PC-9 (cell line): ENCODE data around the gene PLXDC2.

Experiments used
- EZH2 ChIP-seq: fragments of 200-600 bp; sonication (generic); IDR thresholded peaks from 2 replicates; pipeline ENCODE4 v1.8.0; 2017; ENCODE audit warnings: antibody characterized with exemption, low read depth
- TF ChIP-seq, protein P1 (sequence below): fragments of 200-600 bp; sonication (generic); conservative IDR thresholded peaks from 2 replicates; pipeline ENCODE4 v1.6.1; 2017; ENCODE audit warnings: mixed run types, antibody characterized with exemption, mild to moderate bottlenecking, moderate library complexity

DNA sequence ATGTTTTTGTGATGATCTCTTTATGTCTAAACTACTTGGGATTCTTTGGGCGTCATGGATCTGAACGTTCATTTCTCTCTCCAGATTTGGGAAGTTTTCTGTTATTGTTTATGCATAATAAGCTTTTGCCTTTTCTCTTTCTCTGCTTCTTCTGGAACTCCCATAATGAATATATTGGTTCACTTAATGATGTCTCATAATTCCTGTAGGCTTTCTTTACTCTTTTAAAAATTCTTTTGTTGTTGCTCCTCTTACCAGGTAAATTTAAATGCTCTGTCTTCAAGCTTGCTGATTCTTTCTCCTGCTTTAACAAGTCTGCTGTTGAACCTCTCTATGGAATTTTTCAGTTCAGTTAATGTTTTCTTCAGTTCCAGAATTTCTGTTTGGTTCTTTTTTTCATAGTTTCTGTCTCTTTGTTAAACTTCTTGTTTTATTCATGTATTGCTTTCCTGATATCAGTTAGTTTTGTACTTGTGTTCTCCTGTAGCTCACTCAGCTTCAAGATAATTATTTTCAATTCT, 317.5 kb downstream of the PLXDC2 start:
- TF ChIP-seq, protein P1, sequence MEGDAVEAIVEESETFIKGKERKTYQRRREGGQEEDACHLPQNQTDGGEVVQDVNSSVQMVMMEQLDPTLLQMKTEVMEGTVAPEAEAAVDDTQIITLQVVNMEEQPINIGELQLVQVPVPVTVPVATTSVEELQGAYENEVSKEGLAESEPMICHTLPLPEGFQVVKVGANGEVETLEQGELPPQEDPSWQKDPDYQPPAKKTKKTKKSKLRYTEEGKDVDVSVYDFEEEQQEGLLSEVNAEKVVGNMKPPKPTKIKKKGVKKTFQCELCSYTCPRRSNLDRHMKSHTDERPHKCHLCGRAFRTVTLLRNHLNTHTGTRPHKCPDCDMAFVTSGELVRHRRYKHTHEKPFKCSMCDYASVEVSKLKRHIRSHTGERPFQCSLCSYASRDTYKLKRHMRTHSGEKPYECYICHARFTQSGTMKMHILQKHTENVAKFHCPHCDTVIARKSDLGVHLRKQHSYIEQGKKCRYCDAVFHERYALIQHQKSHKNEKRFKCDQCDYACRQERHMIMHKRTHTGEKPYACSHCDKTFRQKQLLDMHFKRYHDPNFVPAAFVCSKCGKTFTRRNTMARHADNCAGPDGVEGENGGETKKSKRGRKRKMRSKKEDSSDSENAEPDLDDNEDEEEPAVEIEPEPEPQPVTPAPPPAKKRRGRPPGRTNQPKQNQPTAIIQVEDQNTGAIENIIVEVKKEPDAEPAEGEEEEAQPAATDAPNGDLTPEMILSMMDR, result no peak
- TF ChIP-seq EZH2, result no peak
